ENCODE measurements around the gene DENND2D. TPM values are rescaled to one million over a fixed set of nuclear protein-coding genes. Genes with fewer than 3 reads are reported as not detected.

DENND2D gene
- total and polyA plus RNA-seq, 2 experiments from 2014 or later = 2.5 to 3.0 TPM

DNA sequence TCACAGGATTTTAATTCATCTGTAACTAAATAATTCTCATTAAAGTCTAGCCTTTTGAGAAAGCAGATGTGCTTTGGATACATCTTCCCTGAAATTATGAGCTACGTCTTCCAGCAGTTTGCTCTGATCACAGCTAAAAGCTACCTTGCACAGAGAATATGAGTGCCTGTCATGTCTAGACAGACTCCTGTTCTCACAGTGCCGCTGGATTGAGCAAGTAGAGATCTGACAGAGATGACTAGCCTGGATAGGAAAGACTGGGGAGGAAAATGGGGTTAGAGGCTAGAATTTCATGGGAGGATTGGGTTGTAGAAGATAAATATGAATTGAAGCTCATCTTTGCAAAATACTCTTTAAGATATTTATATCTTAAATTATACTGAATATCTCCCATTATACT lies 36.3 kb downstream of the DENND2D start:
- H3F3A ChIP-seq (replicated peaks; ENCODE audit: low read depth) = no peaks in the 10 kb centered on the region
- no peak for TF ChIP-seq JUNB (IDR thresholded peaks at IDR 0.05; ENCODE audit: unreplicated experiment)
- TF ChIP-seq STAT1 (IDR thresholded peaks at IDR 0.05; ENCODE audit: unreplicated experiment) = no peak
- TF ChIP-seq, protein P1, sequence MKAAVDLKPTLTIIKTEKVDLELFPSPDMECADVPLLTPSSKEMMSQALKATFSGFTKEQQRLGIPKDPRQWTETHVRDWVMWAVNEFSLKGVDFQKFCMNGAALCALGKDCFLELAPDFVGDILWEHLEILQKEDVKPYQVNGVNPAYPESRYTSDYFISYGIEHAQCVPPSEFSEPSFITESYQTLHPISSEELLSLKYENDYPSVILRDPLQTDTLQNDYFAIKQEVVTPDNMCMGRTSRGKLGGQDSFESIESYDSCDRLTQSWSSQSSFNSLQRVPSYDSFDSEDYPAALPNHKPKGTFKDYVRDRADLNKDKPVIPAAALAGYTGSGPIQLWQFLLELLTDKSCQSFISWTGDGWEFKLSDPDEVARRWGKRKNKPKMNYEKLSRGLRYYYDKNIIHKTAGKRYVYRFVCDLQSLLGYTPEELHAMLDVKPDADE (IDR thresholded peaks at IDR 0.05) = no peak
- no peak for TF ChIP-seq EZH2phosphoT487 (IDR thresholded peaks at IDR 0.05; ENCODE audit: unreplicated experiment)
- TF ChIP-seq NANOG (IDR thresholded peaks at IDR 0.05; ENCODE audit: borderline replicate concordance) = no peak
- no peak for TF ChIP-seq POLR2AphosphoS5 (IDR thresholded peaks at IDR 0.05; ENCODE audit: low read depth)
- no peak for TF ChIP-seq EZH2 (IDR thresholded peaks at IDR 0.05; ENCODE audit: low read depth, unreplicated experiment)
- no peak for TF ChIP-seq ZNF114 (CRISPR knock-in tag; IDR thresholded peaks at IDR 0.05)
- TF ChIP-seq, protein P2, sequence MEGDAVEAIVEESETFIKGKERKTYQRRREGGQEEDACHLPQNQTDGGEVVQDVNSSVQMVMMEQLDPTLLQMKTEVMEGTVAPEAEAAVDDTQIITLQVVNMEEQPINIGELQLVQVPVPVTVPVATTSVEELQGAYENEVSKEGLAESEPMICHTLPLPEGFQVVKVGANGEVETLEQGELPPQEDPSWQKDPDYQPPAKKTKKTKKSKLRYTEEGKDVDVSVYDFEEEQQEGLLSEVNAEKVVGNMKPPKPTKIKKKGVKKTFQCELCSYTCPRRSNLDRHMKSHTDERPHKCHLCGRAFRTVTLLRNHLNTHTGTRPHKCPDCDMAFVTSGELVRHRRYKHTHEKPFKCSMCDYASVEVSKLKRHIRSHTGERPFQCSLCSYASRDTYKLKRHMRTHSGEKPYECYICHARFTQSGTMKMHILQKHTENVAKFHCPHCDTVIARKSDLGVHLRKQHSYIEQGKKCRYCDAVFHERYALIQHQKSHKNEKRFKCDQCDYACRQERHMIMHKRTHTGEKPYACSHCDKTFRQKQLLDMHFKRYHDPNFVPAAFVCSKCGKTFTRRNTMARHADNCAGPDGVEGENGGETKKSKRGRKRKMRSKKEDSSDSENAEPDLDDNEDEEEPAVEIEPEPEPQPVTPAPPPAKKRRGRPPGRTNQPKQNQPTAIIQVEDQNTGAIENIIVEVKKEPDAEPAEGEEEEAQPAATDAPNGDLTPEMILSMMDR (conservative IDR thresholded peaks at IDR 0.05; ENCODE audit: low read depth in 2 of 2) = no peak
- H3K36me3 Mint-ChIP-seq (ENCODE audit: low read depth) = peaks cover 17% of the 10 kb centered on the region; the same call in 2 of the 3 replicates
- DNase-seq (ENCODE audit: low spot score) (no peak), ATAC-seq (no peak)
- no peaks in the 10 kb centered on the region for H3K27me3 Mint-ChIP-seq (ENCODE audit: insufficient read depth, low read depth, poor library complexity)
- H3K4me2 ChIP-seq = no peak overlapping the region
- no peaks in the 10 kb centered on the region for H3K4me1 Mint-ChIP-seq
- peaks cover 4% of the 10 kb centered on the region; the same call in 1 of the 2 replicates for H3K36me3 ChIP-seq (ENCODE audit: insufficient read depth)
- no peaks in the 10 kb centered on the region for H4K20me1 ChIP-seq (replicated peaks; ENCODE audit: insufficient read depth)
- no peak overlapping the region for H3K4me3 ChIP-seq
- no peaks in the 10 kb centered on the region for H3K9me2 ChIP-seq (ENCODE audit: insufficient read depth)
- peaks cover 2% of the 10 kb centered on the region for H3K79me2 ChIP-seq (replicated peaks; ENCODE audit: insufficient read depth)
- no peak overlapping the region for H3K27ac ChIP-seq (ENCODE audit: low read depth)
- H3K4me1 ChIP-seq (ENCODE audit: insufficient read depth) = no peaks in the 10 kb centered on the region
- no peak overlapping the region for H2AFZ ChIP-seq
- H3K4me3 Mint-ChIP-seq = no peak overlapping the region
- no peaks in the 10 kb centered on the region for H3K9me3 Mint-ChIP-seq
- H3K27ac Mint-ChIP-seq = no peak overlapping the region
- no peaks in the 10 kb centered on the region for H3K27me3 ChIP-seq (ENCODE audit: insufficient read depth)

DNA sequence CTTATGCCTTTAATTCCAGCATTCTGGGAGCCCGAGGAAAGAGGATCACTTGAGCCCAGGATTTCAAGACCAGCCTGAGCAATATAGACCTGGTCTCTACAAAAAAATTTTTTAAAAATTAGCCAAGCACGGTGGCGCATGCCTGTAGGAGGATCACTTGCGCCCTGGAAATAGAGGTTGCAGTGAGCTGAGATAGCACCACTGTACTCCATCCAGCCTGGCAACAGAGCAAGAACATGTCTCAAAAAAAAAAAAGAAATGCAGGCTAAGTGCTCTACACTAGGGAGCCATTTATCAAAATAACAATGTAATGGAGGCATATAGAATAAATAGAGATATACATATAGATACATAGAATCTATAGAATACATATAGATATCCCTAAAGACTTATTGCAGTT lies 37.1 kb downstream of the DENND2D start:
- Histone ChIP-seq H3K27ac (ENCODE audit: low read depth) (no peak overlapping the region), H3K4me2 (no peak overlapping the region), H3K4me1 (ENCODE audit: insufficient read depth) (no peaks in the 10 kb centered on the region), H3K9me2 (ENCODE audit: insufficient read depth) (no peaks in the 10 kb centered on the region), H3K27me3 (ENCODE audit: insufficient read depth) (no peaks in the 10 kb centered on the region), H3F3A (replicated peaks; ENCODE audit: low read depth) (no peaks in the 10 kb centered on the region), H4K20me1 (replicated peaks; ENCODE audit: insufficient read depth) (no peaks in the 10 kb centered on the region), H2AFZ (no peak overlapping the region), H3K36me3 (ENCODE audit: insufficient read depth) (peaks cover 4% of the 10 kb centered on the region; the same call in 1 of the 2 replicates), H3K4me3 (no peak overlapping the region), H3K79me2 (replicated peaks; ENCODE audit: insufficient read depth) (peaks cover 4% of the 10 kb centered on the region)
- peaks cover 13% of the 10 kb centered on the region; the same call in 2 of the 3 replicates for H3K36me3 Mint-ChIP-seq (ENCODE audit: low read depth)
- DNase-seq (ENCODE audit: low spot score) (no peak), ATAC-seq (no peak)
- TF ChIP-seq EZH2 (IDR thresholded peaks at IDR 0.05; ENCODE audit: low read depth, unreplicated experiment) (no peak), JUNB (IDR thresholded peaks at IDR 0.05; ENCODE audit: unreplicated experiment) (no peak), ZNF114 (CRISPR knock-in tag; IDR thresholded peaks at IDR 0.05) (no peak)
- TF ChIP-seq, protein P3, sequence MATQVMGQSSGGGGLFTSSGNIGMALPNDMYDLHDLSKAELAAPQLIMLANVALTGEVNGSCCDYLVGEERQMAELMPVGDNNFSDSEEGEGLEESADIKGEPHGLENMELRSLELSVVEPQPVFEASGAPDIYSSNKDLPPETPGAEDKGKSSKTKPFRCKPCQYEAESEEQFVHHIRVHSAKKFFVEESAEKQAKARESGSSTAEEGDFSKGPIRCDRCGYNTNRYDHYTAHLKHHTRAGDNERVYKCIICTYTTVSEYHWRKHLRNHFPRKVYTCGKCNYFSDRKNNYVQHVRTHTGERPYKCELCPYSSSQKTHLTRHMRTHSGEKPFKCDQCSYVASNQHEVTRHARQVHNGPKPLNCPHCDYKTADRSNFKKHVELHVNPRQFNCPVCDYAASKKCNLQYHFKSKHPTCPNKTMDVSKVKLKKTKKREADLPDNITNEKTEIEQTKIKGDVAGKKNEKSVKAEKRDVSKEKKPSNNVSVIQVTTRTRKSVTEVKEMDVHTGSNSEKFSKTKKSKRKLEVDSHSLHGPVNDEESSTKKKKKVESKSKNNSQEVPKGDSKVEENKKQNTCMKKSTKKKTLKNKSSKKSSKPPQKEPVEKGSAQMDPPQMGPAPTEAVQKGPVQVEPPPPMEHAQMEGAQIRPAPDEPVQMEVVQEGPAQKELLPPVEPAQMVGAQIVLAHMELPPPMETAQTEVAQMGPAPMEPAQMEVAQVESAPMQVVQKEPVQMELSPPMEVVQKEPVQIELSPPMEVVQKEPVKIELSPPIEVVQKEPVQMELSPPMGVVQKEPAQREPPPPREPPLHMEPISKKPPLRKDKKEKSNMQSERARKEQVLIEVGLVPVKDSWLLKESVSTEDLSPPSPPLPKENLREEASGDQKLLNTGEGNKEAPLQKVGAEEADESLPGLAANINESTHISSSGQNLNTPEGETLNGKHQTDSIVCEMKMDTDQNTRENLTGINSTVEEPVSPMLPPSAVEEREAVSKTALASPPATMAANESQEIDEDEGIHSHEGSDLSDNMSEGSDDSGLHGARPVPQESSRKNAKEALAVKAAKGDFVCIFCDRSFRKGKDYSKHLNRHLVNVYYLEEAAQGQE (IDR thresholded peaks at IDR 0.05; ENCODE audit: unreplicated experiment) = no peak
- H3K9me3 Mint-ChIP-seq = no peaks in the 10 kb centered on the region
- H3K4me3 Mint-ChIP-seq = no peak overlapping the region
- H3K27me3 Mint-ChIP-seq (ENCODE audit: insufficient read depth, low read depth, poor library complexity) = no peaks in the 10 kb centered on the region
- H3K4me1 Mint-ChIP-seq = no peaks in the 10 kb centered on the region
- H3K27ac Mint-ChIP-seq = no peak overlapping the region
